ENCODE measurements around the gene GIMD1.
"Not testable (repeated sequence)": the region's sequence is repeated elsewhere in the genome, so short reads cannot be mapped to it uniquely, and the experiment has no call there.

Gene GIMD1

DNA sequence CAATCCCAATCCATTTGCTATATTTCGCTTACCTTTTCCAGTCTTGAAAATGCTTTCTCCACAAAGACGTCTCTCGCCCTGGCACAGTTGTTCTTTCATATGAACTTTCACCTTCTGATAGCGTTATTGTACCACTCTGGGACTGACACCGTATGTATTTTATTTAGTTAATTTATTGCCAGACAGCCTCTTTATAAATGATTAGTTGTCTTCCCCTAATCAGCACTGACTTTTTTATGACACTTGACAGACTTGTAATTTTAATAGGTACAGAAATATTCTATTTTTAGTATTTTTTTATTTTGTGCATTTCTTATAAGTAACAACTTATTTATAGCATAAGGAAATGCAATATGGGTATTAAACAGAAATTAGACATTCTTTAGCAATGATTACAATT lies at the start of gene GIMD1:
TSS of gene GIMD1 (minus strand) at position 101 of the 400 bp plus-strand sequence. CDS start 1,343 bp downstream, outside the sequence.
- no peak for DNase-seq

DNA sequence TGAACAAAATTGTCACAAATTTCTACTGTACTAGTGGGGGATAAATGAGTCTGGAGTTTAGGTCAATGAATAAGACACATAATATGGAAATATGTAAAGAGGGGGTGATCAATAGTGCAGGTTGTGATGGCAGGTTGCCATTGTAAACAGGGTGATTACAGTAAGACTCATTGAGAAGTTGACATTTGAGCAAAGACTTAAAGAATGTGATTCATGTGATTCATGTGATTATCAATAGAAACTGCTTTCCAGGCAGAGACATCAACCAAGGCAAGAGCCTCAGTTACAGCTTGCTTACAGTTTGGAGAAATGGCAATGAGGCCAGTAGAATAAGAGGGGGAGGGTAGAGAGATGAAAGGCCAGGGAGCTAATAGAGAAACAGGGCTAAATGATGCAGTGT lies 45.8 kb upstream of the GIMD1 start:
- DNase-seq, result no peak

DNA sequence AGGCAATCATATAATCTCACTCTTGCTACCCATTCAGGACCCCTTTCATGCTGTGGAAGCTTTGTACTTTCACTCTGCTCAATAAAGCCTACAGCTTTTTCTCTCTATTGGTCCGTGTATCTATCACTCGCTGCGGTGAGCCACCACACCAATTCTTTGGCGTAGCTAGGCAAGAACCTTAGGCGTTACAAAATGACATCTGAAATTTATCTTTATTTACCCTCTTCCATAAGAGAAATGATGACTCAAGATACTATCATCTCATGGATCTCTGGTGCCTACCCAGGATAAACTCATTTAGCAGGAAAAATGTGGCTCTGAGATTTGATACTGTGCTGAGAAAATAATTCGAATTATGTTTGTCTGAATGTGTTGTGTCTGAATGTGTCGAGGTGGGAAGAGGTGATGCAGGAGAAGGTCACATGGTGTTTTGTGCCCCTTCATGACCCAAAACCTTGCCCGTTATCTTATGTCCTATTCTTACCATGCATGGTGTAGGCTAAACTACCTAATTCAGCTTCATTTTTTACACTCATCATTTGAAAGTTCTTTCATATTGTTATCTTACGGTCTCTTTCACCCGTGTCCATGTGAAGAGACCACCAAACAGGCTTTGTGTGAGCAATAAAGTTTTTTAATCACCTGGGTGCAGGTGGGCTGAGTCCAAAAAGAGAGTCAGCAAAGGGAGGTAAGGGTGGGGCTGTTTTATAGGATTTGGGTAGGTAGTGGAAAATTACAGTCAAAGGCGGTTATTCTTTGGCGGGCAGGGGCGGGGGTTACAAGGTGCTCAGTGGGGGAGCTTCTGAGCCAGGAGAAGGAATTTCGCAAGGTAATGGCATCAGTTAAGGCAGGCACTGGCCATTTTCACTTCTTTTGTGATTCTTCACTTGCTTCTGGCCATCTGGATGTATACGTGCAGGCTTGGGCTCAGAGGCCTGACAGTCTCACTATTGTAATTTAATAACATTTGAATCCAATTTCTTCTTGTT lies 41.6 kb upstream of the GIMD1 start:
- no peak for DNase-seq

DNA sequence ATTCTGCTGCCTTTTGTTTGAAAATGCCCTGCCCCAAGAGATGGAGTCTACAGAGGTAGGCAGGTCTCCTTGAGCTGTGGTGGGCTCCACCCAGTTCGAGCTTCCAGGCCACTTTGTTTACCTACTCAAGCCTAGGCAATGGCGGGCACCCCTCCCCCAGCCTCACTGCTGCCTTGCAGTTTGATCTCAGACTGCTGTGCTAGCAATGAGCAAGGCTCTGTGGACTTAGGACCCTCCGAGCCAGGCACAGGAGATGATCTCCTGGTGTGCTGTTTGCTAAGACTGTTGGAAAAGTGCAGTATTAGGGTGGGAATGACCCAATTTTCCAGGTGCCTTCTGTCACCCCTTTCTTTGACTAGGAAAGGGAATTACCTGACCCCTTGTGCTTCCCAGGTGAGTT lies 39.4 kb upstream of the GIMD1 start:
- not testable (repeated sequence) for DNase-seq

DNA sequence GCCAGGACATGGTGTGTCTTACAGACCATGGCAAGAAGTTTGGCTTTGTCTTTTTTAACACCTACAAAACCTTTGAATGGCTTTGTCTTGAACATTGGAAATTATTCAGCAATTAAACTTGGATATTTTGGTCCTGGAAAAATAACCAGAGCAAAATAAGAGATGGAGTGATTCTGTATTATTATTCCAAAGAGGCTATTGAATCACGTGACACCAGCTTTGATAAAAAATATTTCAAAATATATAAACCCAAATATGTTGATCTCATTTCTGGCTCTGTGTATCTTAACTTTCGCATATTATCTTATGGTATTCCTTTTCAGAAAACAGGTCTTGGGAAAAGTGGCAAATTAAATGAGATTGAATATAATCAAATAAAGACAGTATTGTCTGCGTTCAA lies 32.6 kb upstream of the GIMD1 start:
- no peak for DNase-seq

DNA sequence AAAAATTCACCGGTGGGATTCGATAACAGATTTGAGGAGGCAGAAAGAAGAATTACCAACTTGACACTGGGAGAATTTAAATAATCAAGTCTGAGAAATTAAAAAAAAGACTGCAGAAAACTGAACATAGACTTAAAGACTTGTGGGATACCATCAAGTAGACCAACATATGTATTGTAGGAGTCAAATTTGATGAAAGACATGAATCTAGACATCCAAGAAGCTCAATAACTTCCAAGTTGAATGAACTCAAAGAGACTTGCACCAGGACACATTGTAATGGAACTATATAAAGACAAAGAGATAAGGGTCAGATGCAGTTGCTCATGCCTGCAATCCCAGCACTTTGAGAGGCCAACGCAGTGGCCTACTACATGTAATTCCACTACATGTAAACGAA lies 30.3 kb upstream of the GIMD1 start:
- DNase-seq, result not testable (repeated sequence)

DNA sequence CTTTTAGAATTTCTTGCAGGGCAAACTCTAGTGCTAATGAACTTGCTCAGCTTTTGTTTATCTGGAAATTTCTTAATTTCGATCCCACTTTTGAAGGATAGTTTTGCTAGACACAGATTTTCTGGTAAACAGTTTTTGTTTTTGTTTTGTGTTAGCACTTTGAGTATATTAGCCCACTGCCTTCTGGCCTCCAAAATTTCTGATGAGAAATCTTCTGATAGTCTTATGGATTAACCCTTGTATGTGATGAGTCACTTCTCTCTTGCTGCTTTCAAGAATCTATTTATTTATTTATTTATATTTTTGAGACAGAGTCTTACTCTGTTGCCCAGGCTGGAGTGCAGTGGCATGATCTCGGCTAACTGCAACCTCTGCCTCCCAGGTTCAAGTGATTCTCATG lies 27.0 kb upstream of the GIMD1 start:
- no peak for DNase-seq

DNA sequence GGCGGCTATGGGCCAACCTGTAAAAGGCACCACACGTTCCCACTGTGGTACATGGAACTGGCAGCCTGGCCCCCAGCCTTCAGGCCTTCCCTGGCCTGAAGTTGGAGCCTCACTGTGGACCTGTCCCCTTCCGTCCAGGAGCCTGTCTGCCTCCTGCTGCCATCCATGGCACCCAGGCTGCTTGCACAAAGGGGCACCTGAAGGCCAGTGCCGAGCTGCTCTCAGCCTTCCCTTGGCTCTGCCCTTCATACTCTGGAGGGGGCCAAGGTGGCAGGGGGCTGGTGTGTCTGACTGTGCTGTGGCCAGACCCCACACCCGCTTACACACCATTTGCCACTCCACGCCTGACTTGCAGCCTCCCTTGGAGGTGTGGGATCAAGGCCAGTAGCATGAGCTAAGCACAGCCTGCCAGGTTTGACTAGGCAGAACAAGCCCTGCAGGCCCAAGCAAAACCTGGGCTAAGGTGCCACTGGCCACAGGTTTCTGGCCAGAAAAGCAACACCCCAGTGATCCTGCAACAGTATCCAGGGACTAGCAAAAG lies 17.3 kb upstream of the GIMD1 start:
- no peak for DNase-seq

DNA sequence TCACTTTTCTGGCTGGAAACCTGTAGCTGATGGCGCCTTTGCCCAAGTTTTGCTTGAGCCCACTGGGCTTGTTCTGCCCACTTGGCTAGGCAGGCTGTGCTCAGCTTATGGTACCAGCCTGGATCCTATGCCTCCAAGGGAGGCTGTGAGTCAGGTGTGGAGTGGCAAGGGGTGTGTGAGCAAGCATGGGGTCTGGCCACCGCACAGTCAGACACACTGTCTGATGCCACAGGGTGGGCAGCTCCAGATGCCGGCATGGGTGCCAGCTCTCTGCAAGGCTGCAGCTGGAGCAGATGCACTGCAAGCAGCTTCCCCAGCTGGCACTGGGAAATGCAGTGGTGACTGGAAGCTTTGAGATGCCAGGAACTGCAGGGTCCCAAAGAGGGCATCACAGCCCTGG lies 16.3 kb upstream of the GIMD1 start:
- DNase-seq, result no peak

DNA sequence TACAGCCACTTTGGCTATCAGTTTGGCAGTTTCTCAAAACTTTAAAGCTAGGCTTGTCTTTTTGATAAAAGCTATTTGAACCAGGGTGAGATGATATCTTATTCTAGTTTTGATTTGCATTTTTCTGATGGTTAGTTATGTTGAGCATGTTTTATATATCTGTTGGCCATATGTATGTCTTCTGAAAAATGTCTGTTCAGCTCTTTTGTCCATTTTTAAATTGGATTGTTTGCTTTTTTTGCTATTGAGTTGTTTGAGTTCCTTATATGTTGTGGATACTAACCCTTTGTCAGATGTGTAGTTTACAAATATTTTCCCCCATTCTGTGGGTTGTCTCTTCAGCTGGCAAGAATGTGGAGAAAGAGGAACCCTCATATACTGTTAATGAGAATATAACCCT lies 11.6 kb upstream of the GIMD1 start:
- DNase-seq, result no peak

DNA sequence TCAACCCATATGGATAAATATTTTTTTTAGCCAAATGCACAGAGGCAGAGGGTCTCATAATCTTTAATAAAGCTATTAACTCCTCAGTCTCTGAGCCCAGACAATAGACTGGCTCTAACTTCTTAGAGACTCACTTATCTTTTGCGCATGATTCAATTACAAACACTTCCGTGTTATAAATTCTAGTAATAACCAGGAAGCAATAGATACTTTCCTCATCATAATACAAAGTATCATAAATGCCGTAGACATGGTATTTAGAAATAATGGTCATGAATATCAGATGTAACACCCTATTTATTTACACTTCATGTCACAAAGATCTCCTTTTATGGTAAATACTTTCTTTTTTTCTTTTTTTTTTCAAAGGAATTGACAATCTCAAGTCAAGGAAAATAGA lies 4.4 kb upstream of the GIMD1 start:
- no peak for DNase-seq

DNA sequence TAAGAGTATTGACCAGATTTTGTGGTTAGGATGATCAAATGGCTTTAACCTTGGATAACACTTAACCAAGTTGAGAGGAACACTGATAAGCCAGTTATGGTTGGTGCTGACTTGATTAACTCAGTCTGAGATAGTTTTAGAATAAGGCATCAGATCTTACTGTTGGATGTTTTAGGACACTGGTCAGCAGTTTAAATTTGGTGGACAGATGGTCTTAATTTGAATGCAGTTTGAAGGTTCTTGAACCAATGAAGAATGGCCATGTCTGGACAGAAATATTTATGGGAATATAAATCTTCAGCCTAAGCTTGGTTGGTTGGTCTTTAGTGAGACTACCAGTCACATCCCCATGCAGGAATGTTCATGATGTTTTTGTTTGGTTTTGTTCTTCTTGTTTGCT lies 2.6 kb upstream of the GIMD1 start:
- DNase-seq, result no peak

DNA sequence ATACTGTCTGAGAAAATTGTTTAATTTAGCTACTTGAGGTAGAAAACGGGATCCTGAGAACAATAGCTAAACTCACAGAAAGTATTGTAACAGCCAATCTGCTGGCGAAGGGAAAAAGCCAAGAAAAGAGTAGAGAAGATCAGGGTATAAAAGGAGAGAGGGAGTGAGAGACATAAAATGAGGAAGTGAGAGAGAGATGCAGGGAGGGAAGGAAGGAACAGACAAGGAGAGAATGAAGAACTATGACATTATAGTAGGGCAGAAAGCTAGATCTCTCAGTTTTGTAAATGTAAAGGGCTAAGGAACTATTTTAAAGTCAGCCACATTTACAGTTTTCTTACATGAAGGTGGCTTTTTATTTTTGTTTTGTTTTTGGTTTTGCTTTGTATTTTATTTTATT lies 1.6 kb upstream of the GIMD1 start:
- DNase-seq, result no peak

DNA sequence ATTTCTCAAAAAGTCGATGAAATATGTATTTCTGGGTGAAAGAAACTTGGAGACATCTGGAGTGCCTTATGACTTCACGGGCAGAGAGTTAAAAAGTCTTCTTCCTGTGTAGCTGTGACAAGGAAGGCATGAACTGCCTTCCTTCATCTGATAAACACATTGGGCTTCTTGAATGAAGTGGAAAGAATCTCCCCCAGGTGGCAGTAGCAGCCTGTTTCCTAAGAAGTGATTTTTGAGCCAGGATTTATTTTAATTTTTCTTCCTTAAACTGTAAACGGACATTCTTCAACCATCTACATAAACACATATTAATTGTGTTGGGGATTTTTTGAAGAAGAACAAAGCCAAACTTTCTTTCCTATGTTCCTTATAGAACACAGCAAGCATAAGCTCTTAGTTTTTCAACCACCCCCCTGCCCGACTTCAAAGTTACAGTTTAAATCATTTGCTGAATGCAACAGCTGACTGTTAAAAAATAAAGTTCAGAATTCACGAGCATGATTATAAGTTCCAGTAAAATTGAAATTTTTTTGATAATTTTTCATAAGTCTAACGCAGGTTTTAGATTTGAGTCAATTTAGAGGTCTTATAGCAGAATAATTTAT lies 980 bp upstream of the GIMD1 start:
- DNase-seq, result no peak

DNA sequence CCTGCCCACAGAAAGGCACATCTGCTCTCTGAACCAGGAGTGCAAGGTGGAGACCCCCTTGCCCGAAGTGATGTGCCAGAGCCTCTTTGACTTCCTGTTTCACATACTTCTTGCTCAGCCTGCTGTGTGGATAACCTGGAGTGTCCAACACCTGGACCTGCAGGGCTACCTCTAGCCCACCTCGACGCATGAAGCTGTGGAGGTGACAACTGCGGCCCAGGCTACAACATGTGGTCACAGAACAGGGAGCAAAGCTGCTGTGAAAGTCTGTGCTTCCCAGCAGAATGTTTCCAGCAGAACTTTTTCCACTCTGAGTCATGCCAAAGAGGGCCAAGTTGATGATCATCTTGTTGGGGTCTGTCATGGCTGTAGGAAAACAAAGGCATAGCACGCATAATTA lies 1.5 kb downstream of the GIMD1 start:
- DNase-seq, result no peak

DNA sequence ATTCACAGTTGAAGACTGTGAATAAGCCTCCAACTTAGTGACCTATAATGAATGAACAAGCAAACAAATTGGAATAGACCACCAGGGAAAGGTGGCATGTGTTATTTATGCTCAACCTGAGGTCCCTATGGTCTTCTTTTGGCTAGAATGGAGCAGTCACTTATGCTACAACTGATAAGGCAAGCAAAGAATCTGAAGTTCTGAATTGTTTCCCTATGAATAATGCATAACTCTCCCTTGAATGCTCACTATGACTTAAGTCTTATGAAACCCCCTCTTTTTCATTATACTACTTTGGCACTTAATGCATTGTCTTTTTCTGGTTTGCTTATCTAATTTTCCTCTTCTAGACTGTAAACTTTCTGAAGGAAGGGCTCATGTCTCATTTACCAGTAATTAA lies 2.6 kb downstream of the GIMD1 start:
- DNase-seq, result no peak

DNA sequence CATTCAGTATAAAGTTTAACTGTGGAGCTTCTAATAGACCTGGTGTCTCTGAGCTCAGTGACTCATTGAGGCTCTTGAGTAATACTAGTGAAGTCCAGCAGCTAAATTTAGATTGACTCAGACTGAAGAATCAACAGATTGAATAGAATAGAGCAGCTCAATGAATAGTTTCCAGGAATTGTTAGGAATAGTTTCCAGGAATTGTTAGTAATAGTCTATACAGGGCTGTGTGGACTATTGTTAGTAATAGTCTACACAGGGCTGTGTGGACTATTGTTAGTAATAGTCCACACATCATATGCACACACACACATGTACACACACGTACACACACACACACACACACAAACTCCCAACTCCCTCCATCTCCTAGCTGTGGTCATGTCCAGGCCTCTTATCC lies 3.0 kb downstream of the GIMD1 start:
- DNase-seq, result no peak

DNA sequence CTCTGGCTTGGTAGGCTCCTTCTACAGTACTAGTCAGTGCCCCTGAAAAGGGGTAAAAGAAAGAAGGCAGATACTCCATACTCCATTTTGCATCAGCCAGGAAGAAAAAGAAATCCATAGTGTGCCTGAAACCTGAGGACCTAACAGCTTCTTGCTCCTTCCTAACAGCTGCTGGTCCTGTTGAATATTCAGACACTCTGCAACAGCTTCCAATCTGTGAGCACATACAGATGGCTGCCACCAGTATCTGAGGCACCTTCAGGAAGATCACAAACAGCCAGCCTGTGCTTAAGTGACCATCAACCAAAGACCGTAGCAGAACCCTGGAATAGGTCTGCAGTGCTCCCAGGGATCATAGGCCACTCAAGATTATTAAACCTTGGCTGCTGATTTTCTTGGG lies 4.3 kb downstream of the GIMD1 start:
- DNase-seq, result no peak

DNA sequence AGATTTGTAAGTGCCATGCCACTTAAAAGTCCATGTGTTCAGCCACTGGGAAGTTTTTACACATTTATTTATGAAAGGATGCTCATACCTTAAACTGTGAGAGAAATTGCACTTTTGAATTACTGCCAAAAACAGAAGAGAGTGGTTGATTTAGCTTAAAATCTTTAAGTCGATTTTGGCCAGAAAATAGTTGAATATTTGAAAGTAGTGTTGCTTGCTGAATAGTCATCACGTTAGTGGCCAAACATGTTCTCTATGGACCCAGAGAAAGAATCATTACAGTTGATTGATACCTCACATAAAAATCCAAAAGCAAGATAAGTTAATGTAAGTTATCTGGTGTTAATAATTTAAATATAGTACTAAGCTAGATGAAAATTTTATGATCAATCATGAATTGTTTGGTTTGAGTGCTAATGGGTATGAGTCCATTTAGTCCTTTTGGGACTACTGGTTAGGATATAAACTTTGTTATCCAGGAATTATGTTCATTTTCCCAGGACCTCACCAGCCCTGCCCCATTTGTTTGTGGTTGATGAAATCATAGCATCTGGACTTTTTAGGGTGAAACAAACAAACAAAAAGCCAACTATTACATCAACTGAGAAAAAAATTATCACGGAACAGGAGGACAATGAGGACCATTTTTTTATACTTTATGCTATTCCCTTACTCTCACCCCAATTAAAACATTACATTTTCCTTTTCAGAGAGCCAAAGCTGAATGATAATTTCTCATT lies 6.3 kb downstream of the GIMD1 start:
- no peak for DNase-seq

DNA sequence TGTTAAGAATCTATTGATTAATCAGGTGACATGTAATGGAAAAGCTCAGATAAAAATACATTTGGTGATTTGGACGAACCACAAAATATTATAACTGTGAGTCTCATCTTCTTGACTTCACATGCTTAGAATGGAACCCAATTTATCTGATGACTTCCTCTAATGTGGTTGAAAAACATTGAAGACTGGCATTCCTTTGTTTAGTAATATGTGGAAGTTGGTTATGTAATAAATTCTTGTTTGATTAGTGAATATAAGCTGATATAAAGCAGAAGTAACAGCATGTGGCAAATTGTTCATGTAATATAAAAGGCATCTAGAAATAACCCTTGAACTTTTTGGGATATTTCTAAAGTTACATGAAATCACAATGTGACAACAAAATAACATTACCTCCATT lies 9.7 kb downstream of the GIMD1 start:
- DNase-seq, result no peak

DNA sequence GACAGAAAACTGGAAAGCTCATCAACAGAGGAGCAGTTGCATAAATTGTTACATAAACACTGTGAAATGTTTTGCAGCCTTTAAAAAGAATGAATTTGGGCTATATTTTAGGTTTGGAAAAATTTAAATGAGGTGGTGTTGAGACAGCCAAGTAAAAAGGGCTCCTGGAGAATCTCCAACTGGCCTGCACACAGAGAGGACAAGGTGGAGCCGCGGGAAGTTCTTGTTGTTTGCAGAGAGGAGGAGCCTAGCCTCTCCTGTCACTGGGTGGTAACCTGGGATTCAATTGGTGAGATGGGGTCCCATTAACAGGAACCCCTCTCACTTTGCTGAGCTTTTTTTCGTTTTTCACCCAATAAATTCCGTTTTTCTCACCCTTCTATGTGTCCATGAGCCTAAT lies 13.4 kb downstream of the GIMD1 start:
- DNase-seq, result no peak

DNA sequence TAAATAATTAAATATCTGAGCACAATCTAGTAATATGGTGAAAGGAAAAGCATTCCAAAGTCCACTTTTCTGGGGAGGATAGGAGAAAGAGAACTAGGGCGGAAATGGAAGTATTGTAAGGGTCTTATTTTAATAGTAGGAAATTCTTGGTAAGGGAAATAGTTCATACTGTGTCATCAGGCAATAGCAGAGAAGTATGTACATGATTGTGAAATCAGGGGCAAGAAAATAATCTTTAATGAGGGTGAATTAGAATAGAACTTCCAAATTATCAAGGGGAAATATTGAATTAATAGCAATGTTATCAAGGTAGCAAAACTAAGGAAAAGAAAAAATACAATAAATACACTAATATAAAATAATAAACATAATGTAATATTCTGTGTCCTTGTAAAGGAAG lies 14.8 kb downstream of the GIMD1 start:
- no peak for DNase-seq

DNA sequence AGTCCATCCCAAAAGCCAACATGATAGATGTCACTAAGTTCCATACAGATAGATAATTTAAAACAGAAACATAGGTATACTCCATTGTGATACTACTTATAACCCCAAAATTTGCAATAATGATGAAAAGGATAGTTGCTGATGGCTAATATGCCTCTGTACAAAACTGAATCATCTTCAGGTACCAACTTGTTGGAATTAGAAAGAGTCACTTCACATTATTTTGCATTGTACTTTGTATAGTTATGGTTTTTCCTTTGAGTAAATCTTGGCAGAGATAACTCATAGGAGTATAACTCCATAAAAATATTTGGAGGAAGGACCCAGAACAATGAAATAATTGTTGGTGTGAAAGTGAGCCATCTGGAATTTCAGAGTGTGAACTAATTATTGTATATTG lies 17.6 kb downstream of the GIMD1 start:
- no peak for DNase-seq

DNA sequence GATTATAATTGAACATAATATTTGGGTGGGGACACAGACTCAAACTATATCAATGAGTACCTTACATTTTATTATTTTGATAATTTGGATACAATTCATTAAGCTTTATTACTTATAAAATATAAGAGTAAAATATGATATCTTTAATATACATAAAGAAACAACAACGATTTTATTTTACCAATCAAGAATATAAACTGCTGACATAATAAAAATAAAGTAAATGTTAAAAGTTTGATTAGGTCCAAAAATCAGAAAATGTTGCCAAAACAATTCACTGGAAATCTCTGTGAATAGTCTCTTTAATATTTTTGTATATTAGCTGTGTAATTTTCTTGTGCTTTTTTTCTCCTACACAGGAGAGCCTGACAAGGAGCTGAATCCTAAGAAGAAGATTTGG lies 21.4 kb downstream of the GIMD1 start:
- DNase-seq, result no peak
